IPS-15b (cell line): ENCODE data around the gene ADGRF1.
"Not testable (repeated sequence)": the region's sequence is repeated elsewhere in the genome, so short reads cannot be mapped to it uniquely, and the experiment has no call there.

Source experiments
- H3K27me3 ChIP-seq: one replicate; pipeline ENCODE4 v1.6.1; 2013; ENCODE audit warnings: low read length; ENCODE audit not compliant: control insufficient read depth, insufficient read depth
- H3K36me3 ChIP-seq: one replicate; pipeline ENCODE4 v1.6.1; 2013; ENCODE audit warnings: low read length; ENCODE audit not compliant: control insufficient read depth, insufficient read depth
- H3K4me1 ChIP-seq: one replicate; pipeline ENCODE4 v1.6.1; 2013; ENCODE audit warnings: mild to moderate bottlenecking, low read length; ENCODE audit not compliant: control insufficient read depth, insufficient read depth
- H3K4me3 ChIP-seq: one replicate; pipeline ENCODE4 v1.5.1; 2013; ENCODE audit warnings: low read depth, low read length
- H3K9ac ChIP-seq: one replicate; pipeline ENCODE4 v1.6.1; 2013; ENCODE audit warnings: low read depth, mild to moderate bottlenecking, low read length
- H3K9me3 ChIP-seq: one replicate; pipeline ENCODE4 v1.6.1; 2013; ENCODE audit warnings: mild to moderate bottlenecking, low read length; ENCODE audit not compliant: control insufficient read depth, insufficient read depth

Gene ADGRF1

DNA sequence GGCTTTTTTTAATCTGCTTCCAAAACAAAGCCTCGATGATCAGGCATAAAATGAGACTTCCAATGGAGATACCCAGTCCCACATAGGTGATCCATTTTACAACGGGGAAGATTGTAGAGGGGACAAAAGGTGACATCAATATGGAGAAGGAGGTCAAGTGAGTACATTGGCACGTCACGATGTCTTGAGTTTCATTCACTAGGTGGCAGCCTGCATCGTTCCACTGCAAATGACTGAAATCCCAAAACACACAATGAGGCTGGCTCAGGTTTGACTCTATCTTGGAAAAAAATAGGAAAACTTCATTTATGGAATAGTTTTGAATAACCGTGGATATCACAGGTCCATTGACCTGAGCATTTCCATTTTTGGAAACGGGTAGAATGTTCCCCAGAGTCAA lies 32.5 kb downstream of the ADGRF1 start:
- Histone ChIP-seq H3K27me3 (no peaks in the 10 kb centered on the region), H3K36me3 (no peaks in the 10 kb centered on the region), H3K4me3 (no peak overlapping the region)

DNA sequence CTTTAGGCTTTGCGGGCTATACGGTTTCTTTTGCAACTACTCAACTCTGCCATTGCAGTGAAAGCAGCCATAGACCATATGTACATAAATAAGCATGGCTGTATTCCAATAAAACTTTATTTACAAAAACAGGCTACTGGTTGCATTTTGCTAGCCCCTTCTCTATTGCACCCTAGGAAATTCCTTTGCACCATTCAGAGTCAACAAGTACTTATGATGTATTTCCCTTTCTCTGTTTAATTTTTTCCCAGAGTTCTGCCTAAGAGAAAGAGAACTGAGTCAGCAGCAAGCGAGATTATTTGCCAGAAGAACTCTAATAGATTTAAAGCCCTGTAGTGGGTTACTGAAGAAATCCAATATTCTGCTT lies 33.8 kb downstream of the ADGRF1 start:
- H3K36me3 ChIP-seq, result no peaks in the 10 kb centered on the region
- no peaks in the 10 kb centered on the region for H3K27me3 ChIP-seq
- no peak overlapping the region for H3K9ac ChIP-seq
- H3K4me1 ChIP-seq, result no peaks in the 10 kb centered on the region
- H3K9me3 ChIP-seq, result no peaks in the 10 kb centered on the region
- H3K4me3 ChIP-seq, result no peak overlapping the region

More for the DNA sequence above, 32.5 kb downstream of the ADGRF1 start:
- Histone ChIP-seq H3K4me1 (no peaks in the 10 kb centered on the region), H3K9ac (no peak overlapping the region), H3K9me3 (no peaks in the 10 kb centered on the region)

DNA sequence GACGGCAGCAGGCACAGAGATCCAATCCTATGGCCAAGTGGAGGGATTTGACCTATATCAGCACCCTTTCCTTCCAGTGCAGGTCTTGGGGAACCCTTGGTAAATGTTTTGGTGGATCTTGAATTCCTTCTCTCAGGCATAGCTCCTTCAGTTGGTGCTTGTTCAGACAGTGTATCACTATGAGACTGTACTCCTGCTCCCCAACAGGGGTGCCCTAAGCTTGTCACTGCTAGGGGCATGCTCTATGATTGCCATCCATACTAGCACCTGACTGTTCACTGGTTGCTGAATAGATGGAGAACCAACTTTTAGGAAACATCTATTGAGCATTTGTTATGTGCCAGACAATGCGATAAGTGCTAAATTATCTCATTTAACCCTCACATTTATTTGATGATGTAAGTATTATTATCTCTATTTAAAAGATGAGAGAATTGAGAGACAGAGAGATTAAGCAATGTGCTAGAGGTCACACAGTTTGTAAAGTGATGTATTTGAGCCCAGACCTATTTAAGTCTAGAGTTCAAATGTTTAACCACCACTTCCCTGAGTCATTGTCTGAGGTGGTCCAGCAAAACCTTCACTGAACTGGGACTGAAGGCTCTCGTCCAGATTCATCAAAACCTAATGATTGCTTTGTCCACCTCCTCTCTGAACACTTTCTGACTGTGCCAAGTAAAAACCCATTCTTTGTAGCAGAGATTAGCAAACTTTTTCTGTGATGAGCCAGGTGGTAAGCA lies 34.3 kb downstream of the ADGRF1 start:
- no peak overlapping the region for H3K4me3 ChIP-seq
- H3K27me3 ChIP-seq, result no peaks in the 10 kb centered on the region
- H3K4me1 ChIP-seq, result no peaks in the 10 kb centered on the region
- no peaks in the 10 kb centered on the region for H3K36me3 ChIP-seq
- H3K9me3 ChIP-seq, result no peaks in the 10 kb centered on the region
- no peak overlapping the region for H3K9ac ChIP-seq

DNA sequence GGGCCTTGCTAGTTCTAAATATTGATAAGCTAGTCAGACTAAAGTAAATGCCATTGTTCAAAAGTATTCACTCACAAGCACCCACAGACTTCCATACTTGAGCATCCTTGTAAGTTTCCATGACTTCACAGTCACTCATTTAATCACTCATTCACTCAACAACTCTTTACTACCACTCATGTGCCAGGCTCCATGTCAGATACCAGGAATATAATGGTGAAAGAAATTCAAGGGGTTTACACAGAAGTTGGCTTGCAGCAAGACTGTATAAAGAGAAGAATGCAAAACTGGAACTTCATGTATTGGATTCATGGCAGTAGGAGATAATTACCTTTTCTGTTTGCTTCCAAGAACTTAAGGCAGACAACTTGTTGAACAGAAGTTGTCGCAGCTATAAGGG lies 36.6 kb downstream of the ADGRF1 start:
- no peaks in the 10 kb centered on the region for H3K27me3 ChIP-seq
- H3K9ac ChIP-seq, result no peak overlapping the region
- no peaks in the 10 kb centered on the region for H3K36me3 ChIP-seq
- no peak overlapping the region for H3K4me3 ChIP-seq
- no peaks in the 10 kb centered on the region for H3K9me3 ChIP-seq
- H3K4me1 ChIP-seq, result no peaks in the 10 kb centered on the region

DNA sequence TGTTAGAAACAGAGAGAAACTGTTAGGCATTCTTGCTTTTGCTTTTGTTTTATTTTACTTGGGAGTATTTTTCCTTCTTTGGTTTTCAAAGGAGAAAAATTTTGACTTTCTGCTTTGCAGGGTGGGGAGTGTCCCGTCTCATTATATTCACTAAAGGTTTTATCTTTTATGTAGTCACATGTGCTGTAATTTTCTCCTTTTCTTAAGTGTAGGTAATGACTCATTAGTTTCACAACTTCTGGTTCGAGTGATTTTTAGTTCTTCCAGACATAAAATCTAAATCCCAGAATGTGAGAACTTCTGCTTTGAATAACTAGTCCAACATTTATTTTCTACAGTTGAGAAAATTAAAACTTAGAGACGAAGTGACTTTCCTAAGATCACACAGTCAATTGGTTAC lies 37.7 kb downstream of the ADGRF1 start:
- Histone ChIP-seq H3K27me3 (no peaks in the 10 kb centered on the region), H3K9ac (no peak overlapping the region), H3K36me3 (no peaks in the 10 kb centered on the region), H3K4me3 (no peak overlapping the region), H3K4me1 (no peaks in the 10 kb centered on the region), H3K9me3 (no peaks in the 10 kb centered on the region)

DNA sequence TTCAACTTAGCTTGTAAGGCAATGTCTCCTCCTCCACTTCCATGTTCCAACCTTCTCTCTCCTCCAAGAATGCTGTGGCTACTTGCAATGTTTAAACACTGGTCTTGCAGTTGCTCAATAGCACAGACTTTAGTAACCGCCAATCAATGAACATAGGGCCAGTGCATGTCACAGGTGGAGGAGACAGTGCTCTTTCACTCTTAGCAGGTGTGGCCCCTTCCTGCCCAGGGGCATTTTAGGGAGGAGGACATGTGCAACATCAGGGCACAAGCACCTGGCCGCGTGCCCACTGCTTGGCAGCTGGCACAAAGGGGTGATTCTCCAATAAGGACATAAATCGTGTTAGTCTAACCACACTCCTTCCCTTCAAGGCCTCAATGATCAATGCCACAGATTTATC lies 41.3 kb downstream of the ADGRF1 start:
- no peaks in the 10 kb centered on the region for H3K4me1 ChIP-seq
- no peak overlapping the region for H3K4me3 ChIP-seq
- no peaks in the 10 kb centered on the region for H3K9me3 ChIP-seq
- no peak overlapping the region for H3K9ac ChIP-seq
- no peaks in the 10 kb centered on the region for H3K36me3 ChIP-seq
- no peaks in the 10 kb centered on the region for H3K27me3 ChIP-seq

DNA sequence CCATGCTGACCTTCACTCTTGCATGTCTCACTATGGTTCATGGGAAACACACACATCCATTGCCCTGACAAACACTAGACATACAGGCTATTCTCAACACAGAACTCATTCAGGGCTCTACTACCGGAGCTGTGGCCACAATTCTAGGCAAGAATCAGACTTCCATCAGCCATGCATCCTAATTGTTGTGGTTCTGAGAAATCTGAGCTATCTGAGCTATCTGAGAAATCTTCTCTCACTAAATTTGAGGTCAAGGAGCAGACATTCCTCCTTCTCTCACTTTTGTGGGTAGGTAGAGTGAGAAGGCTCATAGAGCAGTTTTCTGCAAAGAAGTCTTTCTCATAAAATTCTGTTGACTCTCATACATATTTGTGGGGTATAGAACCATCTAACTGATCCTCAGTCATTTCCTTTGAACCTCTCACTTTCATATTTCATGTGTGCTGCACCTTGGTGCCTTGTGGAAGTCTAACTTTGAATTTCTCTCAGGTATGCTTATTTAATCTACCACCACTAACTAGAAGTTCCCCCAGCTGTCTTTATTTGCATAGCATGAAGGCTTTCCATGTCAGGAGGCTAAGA lies 43.6 kb downstream of the ADGRF1 start:
- H3K4me1 ChIP-seq, result no peaks in the 10 kb centered on the region
- no peaks in the 10 kb centered on the region for H3K9me3 ChIP-seq
- no peaks in the 10 kb centered on the region for H3K27me3 ChIP-seq
- no peak overlapping the region for H3K9ac ChIP-seq
- no peak overlapping the region for H3K4me3 ChIP-seq
- no peaks in the 10 kb centered on the region for H3K36me3 ChIP-seq

DNA sequence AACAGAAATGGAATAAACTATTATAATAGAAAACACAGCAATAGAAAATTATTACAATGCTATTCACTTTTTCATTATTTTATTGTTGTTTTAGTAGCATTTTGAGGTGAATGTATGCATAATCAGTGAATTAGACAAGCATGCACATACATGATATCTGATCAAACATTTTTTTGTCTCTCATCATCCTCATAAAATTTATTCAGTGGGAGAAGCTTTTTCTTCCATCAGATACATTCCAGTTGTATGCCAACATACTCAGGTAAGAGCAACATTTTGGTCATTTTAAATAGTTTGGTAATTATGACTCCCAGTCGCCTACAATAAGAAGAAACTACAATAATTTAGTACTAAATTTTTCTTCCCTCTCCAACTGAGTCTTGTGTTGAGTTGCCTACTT lies 44.5 kb downstream of the ADGRF1 start:
- Histone ChIP-seq H3K9me3 (no peaks in the 10 kb centered on the region), H3K4me1 (no peaks in the 10 kb centered on the region), H3K9ac (no peak overlapping the region), H3K36me3 (no peaks in the 10 kb centered on the region), H3K4me3 (no peak overlapping the region), H3K27me3 (no peaks in the 10 kb centered on the region)

DNA sequence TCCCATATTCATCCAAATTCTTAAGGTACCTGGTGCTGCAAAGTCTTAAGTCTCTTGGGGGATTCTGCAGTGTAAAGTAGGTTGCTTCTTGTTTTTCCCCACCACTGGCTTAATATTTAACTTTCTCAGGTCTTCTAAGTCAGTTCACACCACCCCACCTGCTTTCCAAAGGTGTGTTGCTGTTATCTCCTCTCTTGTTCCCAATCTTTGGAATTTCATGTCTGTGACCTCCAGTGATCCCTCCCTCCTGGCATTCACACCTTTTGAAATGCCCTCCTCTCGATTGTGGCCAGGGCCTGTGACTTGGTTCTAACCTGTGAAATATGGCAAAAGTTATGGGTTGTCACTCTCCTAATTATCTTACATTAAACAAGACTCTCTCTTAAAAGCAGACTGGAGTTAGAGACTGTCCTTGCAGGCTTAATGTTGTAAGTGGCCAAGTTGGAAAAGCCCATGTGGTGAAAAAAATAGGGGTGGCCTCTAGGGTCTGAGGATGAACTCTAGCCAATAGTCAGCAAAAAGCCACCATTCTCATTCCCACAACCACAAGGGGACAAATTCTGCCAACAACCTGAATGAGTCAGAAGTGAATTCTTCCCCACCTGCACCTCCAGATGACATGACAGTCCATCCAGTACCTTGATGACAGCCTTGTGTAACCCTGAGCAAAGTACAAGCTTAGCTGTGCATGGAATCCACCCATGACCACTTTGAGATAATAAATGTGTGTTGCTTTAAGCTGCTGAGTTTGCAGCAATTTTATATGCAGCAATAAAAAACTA lies 45.1 kb downstream of the ADGRF1 start:
- Histone ChIP-seq H3K27me3 (no peaks in the 10 kb centered on the region), H3K4me1 (no peaks in the 10 kb centered on the region), H3K4me3 (no peak overlapping the region), H3K9me3 (no peaks in the 10 kb centered on the region), H3K9ac (no peak overlapping the region), H3K36me3 (no peaks in the 10 kb centered on the region)

DNA sequence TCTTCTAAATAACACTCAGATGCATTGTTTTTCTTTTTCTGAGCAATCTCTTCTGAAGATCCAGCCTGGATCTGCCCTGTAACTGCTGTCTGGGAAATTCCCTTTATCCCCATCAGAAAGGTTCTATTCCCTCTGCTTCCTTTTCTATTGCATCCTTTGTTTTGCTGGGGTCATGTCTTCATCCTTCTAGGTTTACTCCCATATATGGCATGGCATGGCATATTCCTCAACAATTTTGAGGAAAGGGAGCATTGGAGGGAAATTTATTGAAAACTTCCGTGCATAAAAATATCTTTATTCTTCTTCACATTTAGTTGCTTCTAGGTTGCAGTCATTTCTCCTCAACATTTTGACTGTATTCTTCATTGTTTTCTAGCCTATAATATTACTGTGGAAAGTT lies 47.2 kb downstream of the ADGRF1 start:
- no peaks in the 10 kb centered on the region for H3K9me3 ChIP-seq
- no peaks in the 10 kb centered on the region for H3K27me3 ChIP-seq
- no peak overlapping the region for H3K9ac ChIP-seq
- H3K4me3 ChIP-seq, result no peak overlapping the region
- no peaks in the 10 kb centered on the region for H3K36me3 ChIP-seq
- no peaks in the 10 kb centered on the region for H3K4me1 ChIP-seq

DNA sequence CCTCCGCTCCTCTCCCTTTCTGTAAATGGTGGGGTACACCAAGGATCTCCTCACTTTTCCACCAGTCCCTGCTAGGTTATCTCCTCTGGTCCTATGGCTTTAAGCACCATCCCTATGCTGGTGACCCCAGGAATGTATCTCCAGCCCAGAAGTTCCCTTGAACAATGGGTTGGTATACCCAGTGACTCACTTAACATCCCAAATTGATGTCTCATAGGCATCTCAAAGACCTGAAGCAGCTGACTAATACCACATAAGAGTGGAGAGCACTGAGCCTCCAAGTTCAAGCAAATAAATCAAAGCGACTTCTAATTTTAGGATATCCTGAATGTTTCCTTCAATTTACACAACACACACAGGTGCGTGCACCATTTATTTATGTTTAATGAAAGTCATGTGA lies 48.3 kb downstream of the ADGRF1 start:
- no peak overlapping the region for H3K4me3 ChIP-seq
- no peaks in the 10 kb centered on the region for H3K36me3 ChIP-seq
- no peaks in the 10 kb centered on the region for H3K9me3 ChIP-seq
- H3K4me1 ChIP-seq, result no peaks in the 10 kb centered on the region
- no peak overlapping the region for H3K9ac ChIP-seq
- H3K27me3 ChIP-seq, result no peaks in the 10 kb centered on the region

DNA sequence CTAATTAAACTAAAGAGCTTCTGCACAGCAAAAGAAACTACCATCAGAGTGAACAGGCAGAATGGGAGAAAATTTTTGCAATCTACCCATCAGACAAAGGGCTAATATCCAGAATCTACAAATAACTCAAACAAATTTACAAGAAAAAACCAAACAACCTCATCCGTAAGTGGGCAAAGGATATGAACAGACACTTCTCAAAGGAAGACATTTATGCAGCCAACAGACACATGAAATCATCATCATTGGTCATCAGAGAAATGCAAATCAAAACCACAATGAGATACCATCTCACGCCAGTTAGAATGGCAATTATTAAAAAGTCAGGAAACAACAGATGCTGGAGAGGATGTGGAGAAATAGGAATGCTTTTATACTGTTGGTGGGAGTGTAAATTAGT lies 49.7 kb downstream of the ADGRF1 start:
- H3K4me1 ChIP-seq, H3K9me3 ChIP-seq, H3K27me3 ChIP-seq, H3K9ac ChIP-seq, H3K36me3 ChIP-seq, H3K4me3 ChIP-seq: not testable (repeated sequence)
